ENCODE measurements around the gene PTPRM.

Gene PTPRM

DNA sequence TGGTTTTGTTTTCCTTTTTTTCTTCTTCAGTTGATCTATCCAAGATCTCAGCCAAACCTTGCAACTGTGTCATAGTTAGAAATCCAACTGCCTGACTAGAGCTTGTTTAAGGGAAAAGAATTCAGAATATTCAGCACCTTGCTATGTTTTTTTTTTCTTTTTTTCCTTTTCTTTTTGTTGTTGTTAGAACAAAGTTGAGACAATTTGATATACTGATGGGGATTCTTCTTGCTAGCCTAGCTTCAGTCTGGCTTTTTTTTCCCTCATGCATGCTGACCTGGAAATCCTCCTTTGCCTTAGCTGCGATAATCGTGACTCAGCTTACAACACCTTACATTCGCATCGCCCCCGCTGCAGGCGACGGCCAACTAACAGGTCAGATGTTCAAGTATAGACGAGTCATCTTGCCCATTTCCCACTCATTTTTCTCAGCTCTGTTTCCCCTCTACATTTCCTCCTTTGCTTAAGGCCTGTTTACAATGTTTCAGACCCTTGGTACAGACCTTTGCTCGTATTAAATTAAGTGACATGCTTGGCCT lies 554.9 kb downstream of the PTPRM start:
- H3K4me1 ChIP-seq (ENCODE audit: control insufficient read depth, insufficient read depth, low read length), result no peaks in the 10 kb centered on the region
- POLR2A ChIA-PET, result no interaction called here
- CTCF ChIA-PET, result interaction anchor here (0.6 to 1.0 kb wide), 2 partner anchors 10 to 39 kb away, joined by 3 to 4 read pairs; no protein-coding TSS in a partner anchor

DNA sequence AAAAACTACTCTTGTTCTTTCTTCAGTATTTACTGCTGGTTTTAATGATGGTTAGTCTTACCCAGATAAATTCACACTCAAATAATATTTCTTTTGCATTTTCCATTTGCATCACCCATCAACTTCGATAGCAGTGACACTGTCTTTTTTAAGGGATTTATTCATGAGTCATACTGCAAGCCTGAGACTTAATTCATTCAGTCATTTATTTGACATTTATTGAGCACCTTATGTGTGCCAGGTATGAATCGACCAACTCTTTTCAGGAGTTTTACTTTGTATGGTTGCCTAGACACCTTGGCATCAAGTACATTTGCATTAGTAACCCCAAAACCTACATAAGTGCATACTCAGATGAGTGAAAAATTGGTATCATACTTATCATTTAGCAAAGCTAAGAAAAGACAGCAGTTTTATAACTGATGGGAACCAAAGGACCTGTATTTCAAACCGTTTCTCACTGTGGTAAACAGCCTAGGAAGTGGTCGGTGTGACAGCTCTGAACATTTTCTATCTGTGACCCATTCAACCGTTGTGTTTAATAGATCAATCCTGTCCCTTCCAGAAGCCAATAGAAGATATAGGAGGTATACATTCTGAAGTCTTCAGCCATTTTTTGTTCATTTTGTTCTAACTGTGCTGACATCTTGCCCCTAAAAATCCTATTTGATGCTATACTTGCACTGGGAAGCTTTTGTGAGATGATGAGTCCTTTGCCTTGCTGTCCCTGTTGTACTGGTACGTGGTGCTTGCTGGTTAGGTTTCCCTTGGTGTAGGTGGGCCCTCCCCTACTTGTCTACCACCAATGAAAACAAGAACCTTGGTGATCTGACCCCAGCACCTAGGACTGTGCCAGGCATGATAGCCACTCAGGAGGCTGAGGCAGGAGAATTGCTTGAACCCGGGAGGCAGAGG lies 557.4 kb downstream of the PTPRM start:
- Histone ChIP-seq H3K4me3 (ENCODE audit: low read depth, low read length) (no peak overlapping the region), H3K27ac (ENCODE audit: extremely low read depth, low read depth, low read length) (no peak overlapping the region), H3K9me3 (ENCODE audit: control insufficient read depth, insufficient read depth, low read depth, low read length) (no peaks in the 10 kb centered on the region), H3K4me1 (ENCODE audit: control insufficient read depth, insufficient read depth, low read length) (no peaks in the 10 kb centered on the region), H3K36me3 (ENCODE audit: control insufficient read depth in 2 of 2, insufficient read depth in 1 of 2, low read length in 2 of 2) (no peaks in the 10 kb centered on the region)
- ChIA-PET POLR2A (no interaction called here), CTCF (interaction anchor here (0.6 kb wide), 1 partner anchor 549 kb away, joined by 5 read pairs; no protein-coding TSS in a partner anchor)
- TF ChIP-seq KLF8 (tag by site-specific recombination; IDR thresholded peaks at IDR 0.05) (no peak), ZNF677 (tag by site-specific recombination; IDR thresholded peaks at IDR 0.05) (no peak), ZXDB (tag by site-specific recombination; IDR thresholded peaks at IDR 0.05) (no peak), ZNF626 (tag by site-specific recombination; IDR thresholded peaks at IDR 0.05) (no peak), ZNF664 (tag by site-specific recombination; IDR thresholded peaks at IDR 0.05) (no peak), ZNF121 (tag by site-specific recombination; IDR thresholded peaks at IDR 0.05) (no peak), ZNF302 (tag by site-specific recombination; IDR thresholded peaks at IDR 0.05; ENCODE audit: low read depth) (no peak), ZNF423 (tag by site-specific recombination; IDR thresholded peaks at IDR 0.05) (no peak), ZNF610 (tag by site-specific recombination; IDR thresholded peaks at IDR 0.05; ENCODE audit: borderline replicate concordance) (no peak), ZNF366 (tag by site-specific recombination; conservative IDR thresholded peaks at IDR 0.05) (no peak), ZNF335 (tag by site-specific recombination; conservative IDR thresholded peaks at IDR 0.05) (no peak), MZF1 (tag by site-specific recombination; IDR thresholded peaks at IDR 0.05; ENCODE audit: borderline replicate concordance) (no peak), ZNF175 (tag by site-specific recombination; IDR thresholded peaks at IDR 0.05) (no peak), HOXA7 (CRISPR knock-in tag; IDR thresholded peaks at IDR 0.05; ENCODE audit: borderline replicate concordance) (no peak), ZNF521 (tag by site-specific recombination; IDR thresholded peaks at IDR 0.05) (no peak)

More for the DNA sequence above, 554.9 kb downstream of the PTPRM start:
- TF ChIP-seq, protein P1, sequence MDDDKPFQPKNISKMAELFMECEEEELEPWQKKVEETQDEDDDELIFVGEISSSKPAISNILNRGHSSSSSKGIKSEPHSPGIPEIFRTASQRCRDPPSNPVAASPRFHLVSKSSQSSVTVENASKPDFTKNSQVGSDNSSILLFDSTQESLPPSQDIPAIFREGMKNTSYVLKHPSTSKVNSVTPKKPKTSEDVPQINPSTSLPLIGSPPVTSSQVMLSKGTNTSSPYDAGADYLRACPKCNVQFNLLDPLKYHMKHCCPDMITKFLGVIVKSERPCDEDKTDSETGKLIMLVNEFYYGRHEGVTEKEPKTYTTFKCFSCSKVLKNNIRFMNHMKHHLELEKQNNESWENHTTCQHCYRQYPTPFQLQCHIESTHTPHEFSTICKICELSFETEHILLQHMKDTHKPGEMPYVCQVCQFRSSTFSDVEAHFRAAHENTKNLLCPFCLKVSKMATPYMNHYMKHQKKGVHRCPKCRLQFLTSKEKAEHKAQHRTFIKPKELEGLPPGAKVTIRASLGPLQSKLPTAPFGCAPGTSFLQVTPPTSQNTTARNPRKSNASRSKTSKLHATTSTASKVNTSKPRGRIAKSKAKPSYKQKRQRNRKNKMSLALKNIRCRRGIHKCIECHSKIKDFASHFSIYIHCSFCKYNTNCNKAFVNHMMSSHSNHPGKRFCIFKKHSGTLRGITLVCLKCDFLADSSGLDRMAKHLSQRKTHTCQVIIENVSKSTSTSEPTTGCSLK (tag by site-specific recombination; IDR thresholded peaks at IDR 0.05), result no peak
- TF ChIP-seq, protein P2, sequence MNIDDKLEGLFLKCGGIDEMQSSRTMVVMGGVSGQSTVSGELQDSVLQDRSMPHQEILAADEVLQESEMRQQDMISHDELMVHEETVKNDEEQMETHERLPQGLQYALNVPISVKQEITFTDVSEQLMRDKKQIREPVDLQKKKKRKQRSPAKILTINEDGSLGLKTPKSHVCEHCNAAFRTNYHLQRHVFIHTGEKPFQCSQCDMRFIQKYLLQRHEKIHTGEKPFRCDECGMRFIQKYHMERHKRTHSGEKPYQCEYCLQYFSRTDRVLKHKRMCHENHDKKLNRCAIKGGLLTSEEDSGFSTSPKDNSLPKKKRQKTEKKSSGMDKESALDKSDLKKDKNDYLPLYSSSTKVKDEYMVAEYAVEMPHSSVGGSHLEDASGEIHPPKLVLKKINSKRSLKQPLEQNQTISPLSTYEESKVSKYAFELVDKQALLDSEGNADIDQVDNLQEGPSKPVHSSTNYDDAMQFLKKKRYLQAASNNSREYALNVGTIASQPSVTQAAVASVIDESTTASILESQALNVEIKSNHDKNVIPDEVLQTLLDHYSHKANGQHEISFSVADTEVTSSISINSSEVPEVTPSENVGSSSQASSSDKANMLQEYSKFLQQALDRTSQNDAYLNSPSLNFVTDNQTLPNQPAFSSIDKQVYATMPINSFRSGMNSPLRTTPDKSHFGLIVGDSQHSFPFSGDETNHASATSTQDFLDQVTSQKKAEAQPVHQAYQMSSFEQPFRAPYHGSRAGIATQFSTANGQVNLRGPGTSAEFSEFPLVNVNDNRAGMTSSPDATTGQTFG (tag by site-specific recombination; IDR thresholded peaks at IDR 0.05; ENCODE audit: borderline replicate concordance), result no peak
- TF ChIP-seq GLI2 (tag by site-specific recombination; IDR thresholded peaks at IDR 0.05; ENCODE audit: borderline replicate concordance, low read depth), result no peak
- TF ChIP-seq PRDM1 (tag by site-specific recombination; IDR thresholded peaks at IDR 0.05), result no peak
- TF ChIP-seq ZNF394 (tag by site-specific recombination; IDR thresholded peaks at IDR 0.05; ENCODE audit: borderline replicate concordance), result no peak
- TF ChIP-seq ZFP3 (tag by site-specific recombination; IDR thresholded peaks at IDR 0.05; ENCODE audit: low read depth), result no peak
- Histone ChIP-seq H3K9me3 (ENCODE audit: control insufficient read depth, insufficient read depth, low read depth, low read length) (no peaks in the 10 kb centered on the region), H3K27ac (ENCODE audit: extremely low read depth, low read depth, low read length) (no peak overlapping the region), H3K36me3 (ENCODE audit: control insufficient read depth in 2 of 2, insufficient read depth in 1 of 2, low read length in 2 of 2) (no peaks in the 10 kb centered on the region), H3K4me3 (ENCODE audit: low read depth, low read length) (no peak overlapping the region)

Measured in HEK293 (cell line).